LNCAP (cell line): ENCODE data around the gene TRAK2.

Experiments
- CTCF ChIP-seq: fragments of 450-650 bp; IDR thresholded peaks from 2 replicates; pipeline ENCODE4 v1.5.1; 2017; ENCODE audit warnings: mild to moderate bottlenecking

Gene TRAK2

DNA sequence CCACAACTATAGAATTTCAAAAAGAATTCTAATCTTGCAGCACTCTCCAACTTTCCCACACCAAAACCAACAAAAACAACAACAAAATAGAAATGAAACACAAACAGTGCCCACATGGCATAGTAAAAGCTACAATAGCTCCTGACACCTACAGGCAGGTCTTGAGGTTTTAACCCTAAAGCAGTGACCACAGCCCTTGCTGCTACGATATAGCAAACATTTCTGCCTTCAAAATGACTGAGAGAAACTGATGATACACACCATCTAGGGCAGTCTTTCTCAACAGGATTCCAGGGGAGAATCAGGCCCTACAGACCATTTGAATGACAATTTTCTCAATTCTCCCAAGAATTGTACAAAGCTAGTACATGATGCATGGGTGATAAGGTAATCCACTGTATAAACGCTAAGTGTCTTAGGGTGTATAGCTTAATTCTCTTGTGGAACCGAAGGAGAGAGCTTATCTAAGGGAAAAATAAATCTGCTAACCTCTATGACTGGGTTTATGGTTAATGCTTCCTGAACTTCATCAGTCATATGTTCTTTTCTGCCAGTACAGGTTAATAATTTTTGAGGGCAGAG, 46.5 kb downstream of the TRAK2 start:
- TF ChIP-seq CTCF: no peak; the same call in 1 of the 2 replicates

DNA sequence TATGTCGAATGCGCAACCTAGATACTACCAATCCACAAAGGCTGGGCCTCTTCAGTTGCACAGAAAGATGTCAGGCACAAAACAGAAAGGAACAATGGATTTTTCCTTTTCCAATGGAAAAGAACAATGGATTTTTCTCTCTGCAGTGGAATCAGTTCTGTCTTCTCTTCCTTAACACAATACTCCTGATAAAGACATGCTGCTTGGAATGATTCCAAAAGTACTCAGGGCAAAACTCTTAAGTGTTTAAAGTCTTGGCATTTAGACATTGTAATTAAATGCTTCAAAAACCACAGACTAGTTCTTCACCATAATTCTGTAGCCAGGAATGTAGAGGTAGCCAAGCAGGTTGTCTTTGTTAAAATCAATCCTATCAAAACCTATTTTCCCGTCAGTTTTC, 47.4 kb downstream of the TRAK2 start:
- TF ChIP-seq CTCF: no peak

- TF ChIP-seq CTCF: no peak
These were observed 48.4 kb downstream of the TRAK2 start for GRCh38 chr2:201402651-201403562.

- no peak for TF ChIP-seq CTCF
These were observed 49.4 kb downstream of the TRAK2 start for GRCh38 chr2:201401815-201402214.

- TF ChIP-seq CTCF: no peak
These were observed 54.7 kb downstream of the TRAK2 start for GRCh38 chr2:201396595-201396994.

DNA sequence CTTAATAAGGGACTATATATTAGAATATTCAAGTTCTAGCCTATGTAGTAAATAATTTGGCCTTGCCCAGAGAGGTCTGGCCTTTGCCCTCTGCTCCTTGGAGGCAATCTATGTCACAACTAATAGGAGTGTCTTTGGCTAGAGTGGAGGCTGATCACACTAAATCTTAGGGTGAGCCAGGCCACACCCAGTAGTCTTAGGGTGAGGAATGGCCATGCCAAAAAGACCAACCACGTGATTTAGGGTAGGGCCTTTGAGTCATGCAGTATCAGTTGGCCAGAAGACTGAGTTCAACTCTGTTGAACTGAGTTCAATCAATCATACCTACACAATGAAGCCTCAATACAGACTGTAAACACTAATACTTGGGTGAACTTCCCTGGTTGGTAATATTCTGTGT, 68.1 kb downstream of the TRAK2 start:
- TF ChIP-seq CTCF: no peak

DNA sequence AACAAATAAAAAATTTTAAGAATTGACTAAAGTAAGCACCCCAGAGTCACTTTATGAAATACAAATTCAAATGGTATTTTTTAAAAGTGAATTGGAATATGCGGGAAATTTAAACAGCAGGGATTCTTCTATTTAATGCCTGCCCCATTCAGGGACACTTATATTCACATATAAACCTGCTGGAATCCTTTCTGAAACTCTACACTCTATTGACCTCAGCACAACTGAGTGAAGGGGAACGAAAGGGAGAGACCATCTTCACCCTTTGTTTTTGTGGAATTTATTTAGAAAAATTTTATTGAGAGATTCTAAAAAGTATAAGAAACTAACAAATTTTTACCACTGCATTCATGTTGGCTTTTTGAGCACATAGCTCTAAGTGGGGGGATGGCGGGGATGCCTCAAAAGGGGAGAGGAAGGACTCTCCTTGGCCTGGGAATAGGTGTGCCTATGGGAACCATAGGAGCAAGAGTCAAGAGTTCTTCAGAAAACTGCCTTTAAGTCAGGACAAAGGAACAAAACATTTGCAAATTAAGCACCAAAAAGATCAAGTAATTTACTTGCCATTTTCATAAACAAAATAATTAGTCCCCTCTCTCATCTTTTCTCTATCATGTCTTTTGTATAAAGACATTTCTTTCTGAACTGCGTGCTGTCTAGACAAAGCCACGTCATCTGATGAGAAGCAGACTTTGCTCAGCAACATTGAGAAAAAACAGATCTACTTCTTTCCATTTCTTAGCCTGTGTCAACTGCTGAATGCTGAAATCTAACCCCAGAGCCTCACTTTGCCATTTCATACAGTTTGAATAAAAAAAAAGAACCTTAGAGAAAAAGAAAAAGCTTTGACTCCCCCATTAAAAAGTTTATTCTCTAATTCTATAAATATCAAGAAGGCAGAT, 72.5 kb downstream of the TRAK2 start:
- TF ChIP-seq CTCF: no peak
